NOMO-1 treated with dmso at 0.1 percent for 144 hours (cell line): ENCODE data around the gene OGA.

Experiments used
- DNase-seq: peaks from one replicate; lab custom pipeline; 2025; ENCODE audit not compliant: unreplicated experiment; lab: John Stamatoyannopoulos, UW

Gene OGA

GRCh38 chr10:101818119-101818871 lies at the start of gene OGA:
OGA (minus strand) TSS chr10:101818444; CDS start chr10:101818022, 422 bp downstream.
- DNase-seq: peak; percentile 99

- no peak for DNase-seq
Observed at GRCh38 chr10:101867931-101868330, 49.7 kb upstream of the OGA start.

GRCh38 chr10:101859530-101859929 lies 41.3 kb upstream of the OGA start:
- no peak for DNase-seq

DNA sequence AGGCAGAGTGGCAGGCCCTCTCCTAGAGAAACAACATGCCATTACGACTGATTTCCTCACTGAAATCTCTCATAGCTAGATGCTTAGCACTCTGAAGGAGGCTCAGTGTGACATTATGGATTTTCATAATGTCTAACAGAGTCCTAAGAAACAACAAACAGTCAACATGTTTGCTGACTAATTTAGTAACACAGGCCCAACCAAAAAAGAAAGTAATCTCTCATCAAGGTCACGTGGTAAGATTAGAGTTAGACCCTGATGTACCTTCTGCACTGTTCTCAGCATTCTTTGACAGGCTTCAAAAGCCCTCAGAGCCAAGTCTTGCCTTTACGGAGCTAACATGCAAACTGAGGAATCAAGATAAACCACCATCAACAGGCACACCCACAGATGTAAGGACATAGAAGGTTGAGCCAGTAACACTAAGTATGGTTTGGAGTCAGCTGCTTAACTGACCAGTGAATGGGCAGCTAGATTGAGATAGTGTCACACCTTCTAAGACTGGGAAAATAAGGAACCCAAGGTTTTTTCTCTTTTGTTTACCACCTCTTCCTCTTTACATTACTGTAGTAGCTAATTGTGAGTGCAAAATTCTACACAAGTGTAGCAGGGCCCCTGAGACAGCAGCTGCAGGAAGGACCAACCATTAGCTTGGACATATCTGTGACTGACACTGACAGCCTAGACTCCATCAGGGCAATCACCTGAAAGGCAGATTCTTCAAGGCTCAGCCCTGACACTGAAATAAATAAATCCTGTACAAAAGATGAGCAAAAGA lies 40.7 kb upstream of the OGA start:
- no peak for DNase-seq

GRCh38 chr10:101857802-101858476 lies 39.7 kb upstream of the OGA start:
- DNase-seq: no peak

DNA sequence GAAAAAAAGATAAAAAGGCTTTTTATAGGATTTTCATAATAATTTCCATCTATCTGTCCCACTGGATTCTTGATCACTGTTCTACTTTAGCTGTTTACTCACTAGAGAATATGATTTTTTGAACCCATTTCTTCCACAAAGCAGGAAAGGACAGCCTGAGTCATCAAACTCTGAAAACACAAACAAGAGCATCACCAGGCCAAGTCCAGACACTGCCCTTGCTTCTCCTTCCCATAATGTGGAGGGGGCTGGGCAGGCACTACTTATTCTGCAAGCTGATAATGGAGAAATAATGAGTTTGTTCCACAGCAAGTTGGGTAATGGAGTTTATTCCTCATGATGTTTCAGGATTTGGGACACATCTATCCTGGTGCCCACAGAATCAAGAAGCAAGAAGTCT lies 38.4 kb upstream of the OGA start:
- DNase-seq: no peak

- no peak for DNase-seq
Observed at GRCh38 chr10:101851411-101852116, 33.3 kb upstream of the OGA start.

- no peak for DNase-seq
Observed at GRCh38 chr10:101850749-101851148, 32.5 kb upstream of the OGA start.

DNA sequence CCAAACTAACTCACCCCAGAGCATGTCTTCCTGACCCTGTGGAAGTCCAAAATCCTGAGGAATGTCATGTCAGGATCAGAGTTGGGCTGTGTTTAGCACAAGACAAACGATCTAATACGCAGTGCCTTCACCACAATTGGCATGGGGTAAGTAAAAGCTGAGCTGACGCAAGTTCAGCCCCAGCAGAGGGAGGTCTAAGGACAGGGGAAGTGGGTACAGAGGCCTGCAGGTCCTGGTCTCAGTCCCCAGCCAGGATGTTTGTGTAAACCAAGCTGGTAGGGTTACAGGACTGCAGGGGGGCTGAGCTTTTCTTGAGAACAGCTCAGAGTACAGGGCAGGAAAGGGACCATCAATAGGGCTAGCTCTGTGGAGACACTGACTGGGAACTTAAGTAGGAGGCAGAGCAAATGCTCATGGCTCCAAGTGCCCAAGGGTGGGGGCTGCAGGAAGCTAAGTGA lies 30.7 kb upstream of the OGA start:
- DNase-seq: peak; percentile 74

- DNase-seq: peak; percentile 11
Observed at GRCh38 chr10:101848408-101848807, 30.2 kb upstream of the OGA start.

GRCh38 chr10:101845893-101846292 lies 27.6 kb upstream of the OGA start:
- DNase-seq: no peak

GRCh38 chr10:101843032-101844021 lies 25.1 kb upstream of the OGA start, which contains the start of gene KCNIP2:
KCNIP2 (minus strand) TSS chr10:101843800; CDS start chr10:101843568, 232 bp downstream.
- DNase-seq: peak; percentile 41

DNA sequence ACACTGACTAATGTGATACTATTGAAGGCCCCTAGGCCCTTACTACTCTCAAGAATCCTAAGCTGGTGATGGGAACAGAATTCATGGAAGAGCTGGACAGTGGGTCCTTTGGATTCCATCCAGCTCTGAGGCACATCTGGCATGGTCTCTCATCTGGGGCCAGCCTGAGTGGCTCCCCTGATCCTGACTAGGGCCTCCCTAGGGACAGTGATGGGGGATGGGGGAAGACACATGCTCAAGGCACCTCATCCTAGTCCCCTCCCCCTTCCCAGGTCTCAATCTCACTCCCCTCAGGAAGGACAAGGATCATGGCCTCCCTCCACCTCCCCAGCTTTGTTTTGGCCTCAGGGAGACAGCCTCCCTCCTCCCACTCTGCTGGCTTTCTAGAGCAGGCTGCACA lies 23.6 kb upstream of the OGA start:
- DNase-seq: no peak

DNA sequence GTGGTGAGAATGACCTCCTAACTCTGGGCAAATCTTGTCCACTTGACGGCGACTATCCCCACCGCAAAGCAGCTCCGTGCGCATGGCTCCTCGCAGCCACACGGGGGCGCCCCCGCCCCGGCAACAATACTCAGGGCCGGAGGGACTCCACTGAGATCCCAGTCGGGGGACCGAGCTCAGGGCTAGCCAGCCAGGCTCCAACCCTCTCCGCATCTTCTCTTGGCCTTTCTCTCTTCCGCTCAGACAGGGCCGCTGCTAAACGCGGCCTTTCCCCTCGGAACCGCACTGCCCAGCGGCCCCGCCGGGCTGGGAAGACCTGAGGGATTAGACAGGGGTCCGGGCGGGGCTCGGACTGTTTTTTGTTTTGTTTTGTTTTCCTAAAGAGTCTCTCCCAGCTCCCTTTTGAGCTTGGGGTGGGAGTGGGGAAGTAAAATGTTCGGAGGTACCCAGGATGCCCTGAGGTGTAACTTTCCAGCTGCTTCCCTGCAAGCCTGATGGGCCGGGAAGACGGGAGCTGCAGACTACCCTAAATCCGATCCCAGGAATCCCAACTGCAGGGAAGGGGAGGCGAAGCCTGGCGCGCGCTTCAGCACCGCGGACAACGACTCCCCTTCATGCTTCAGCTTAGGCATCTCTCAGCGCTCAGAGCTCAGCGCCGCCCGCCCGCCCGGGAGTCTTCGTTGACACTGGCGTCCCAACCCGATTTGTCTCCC lies 22.7 kb upstream of the OGA start:
- peak; percentile 33 for DNase-seq

DNA sequence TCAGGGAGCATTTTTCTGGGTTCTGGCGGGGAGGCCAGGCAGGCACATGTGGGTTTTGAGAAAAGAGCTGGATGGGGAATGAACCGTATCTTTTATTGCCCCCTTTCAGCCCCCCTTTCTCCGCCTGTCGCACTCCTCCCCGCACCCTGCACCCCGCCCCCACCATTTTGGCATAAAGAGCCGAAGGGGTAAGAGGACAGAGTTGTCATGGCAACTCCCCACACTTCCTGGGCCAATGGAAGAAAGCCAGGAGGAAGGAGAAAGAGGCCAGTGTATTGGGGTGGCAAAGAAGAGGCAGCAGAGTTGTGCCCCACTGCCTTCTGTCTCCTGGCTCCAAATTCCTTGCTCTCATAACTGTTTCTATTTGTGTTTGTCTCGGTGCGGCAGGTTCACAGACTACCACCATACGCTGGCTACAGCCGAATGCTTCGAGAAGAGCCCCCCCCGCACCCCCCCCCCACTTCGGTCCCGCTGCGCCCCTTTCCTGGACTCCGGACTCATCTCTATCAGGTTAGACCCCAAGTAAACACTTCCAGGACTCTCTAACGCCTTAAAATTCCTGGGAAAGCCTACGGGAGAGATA lies 21.9 kb upstream of the OGA start:
- DNase-seq: no peak

DNA sequence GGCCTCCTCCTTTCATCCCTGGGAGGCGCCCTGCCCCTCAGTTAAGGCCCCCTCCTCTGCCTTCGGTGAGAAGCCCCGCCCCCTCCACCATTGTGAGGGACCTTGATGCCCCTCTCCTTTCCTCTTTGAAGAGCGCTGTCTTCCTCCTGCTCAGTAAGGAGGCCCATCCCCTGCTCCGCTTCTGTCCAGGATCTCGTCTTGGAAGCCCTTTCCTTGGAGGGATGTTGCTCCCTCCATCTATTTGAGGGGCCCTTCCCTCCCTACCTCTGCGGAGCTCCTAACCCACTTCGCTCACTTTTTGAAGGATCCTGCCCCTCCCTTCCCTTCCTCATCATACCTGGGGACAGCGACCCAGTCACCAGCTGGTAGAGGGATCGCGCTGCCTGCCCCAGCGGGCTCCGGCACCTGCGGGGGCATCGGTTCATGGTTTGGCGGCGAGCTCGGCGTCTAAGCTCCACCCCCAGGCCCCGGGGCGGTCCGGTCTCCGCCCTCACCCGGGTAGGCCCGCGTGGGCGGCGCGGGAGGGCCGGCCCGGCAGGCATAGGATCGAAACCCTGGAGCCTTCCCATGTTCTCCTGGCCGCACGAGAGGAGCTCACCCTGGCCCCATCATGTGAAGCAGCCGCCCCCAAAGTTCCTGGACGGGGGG lies 21.3 kb upstream of the OGA start:
- no peak for DNase-seq

DNA sequence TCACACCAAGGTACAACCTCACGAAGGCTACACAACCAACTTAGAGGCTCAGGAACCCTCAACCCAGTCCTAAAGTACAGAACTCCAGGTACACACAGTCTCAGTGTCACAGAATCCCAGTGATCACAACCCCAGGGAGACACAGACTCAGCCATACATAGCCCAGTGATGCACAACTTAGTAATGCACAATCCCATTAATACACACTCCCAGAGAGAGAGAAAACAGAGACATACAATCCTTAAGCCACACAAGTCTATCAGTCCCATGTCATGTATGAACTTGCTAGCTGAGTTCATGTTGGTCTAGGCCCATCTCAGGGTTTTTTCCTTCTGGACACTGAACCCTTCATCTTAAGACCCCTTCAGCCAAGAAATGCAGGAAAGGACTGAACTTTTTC lies 20.8 kb upstream of the OGA start:
- DNase-seq: no peak

DNA sequence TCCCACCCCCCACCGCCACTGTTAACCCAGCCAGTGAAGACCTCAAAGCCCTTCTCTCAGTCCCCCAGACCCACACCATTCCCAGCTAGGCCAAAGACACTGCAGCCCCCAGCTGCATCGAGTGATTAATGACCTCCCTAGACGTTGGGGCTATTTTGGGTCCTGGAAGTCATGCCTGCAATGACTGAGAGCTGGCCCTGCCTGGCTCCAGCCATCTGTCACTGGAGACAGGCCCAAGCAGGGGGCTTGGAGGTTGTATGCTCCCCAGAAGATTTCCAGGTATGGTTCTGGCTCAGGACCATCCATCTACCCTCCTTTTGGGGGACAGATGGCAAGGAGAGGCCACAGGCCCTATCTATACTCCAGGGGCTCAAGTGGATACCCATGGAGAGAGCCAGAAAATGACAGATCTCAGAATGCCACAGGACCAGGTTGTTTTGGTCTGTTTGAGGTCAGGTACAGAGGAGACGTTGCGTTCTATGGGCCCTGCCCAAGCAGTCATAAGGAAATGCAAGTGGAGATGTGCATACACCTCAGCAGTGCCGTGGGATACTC lies 20.2 kb upstream of the OGA start:
- DNase-seq: no peak
